Fibroblast of skin of back (primary cell): Measurements from ENCODE around the gene CEP89.

Experiments used
- DNase-seq: peaks from one replicate; pipeline ENCODE4 v3.0.0-alpha.2; 2013

The CEP89 gene

DNA sequence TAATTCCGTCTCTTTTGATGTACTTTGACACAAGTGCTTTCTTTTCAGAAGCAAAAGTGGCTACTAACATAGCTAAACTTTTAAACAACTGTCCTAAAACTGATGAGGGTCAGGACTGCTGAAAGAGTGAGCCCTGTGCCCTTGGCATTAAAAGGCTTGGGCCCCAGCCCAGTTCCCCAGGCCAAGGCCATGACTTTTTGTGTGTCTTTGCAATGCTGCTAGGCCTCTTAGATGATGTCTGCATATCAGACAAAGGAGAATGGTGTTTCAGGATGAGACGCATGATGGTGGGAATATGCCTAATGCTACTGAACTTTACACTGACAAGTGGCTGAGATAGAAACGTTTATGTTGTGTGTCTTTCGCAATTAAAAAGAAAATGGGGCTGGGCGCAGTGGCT is 140.1 kb downstream of the CEP89 start:
- DNase-seq: no peak

DNA sequence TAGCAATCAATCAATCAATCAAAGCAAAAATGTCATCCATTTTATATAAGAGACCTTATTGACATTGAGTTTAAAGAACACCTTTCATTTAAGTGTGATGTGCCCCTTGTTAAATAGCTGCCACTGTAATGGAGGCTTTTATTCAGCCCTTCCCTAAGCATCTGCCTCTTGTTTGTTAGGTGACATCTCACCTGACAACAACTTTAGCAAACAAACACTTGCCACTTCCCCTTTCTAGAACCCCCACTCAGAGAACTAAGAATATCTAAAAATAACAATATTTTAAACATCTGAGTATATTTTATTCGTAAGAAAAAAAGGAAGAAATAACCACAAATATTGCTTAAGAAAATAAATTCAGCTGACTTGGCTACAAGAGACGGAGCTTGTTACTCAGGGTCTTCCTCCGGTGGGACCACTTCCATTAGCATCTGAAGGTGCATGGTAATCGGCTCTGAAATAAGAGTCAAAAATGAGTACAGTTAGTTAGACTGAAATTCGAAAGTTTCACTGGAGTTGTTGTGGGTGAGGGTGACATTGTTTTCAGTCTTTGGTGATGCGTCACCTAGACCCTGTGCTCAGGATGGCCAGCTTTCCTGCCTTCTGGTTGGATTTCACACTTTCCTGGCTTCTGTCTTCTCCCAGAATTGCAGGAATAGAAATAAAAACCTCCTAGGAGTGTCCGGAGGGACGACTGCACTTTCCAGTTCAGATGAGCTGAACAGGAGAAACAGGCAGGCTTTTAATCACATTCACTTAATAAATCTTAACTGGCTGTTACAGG is 141.3 kb downstream of the CEP89 start:
- peak; percentile 60 for DNase-seq

- DNase-seq: no peak
Measured at GRCh38 chr19:32829345-32829896, 142.3 kb downstream of the CEP89 start.

- DNase-seq: no peak
Measured at GRCh38 chr19:32828643-32829344, 143.0 kb downstream of the CEP89 start.

- no peak for DNase-seq
Measured at GRCh38 chr19:32828139-32828538, 143.6 kb downstream of the CEP89 start.
